Activated CD8-positive, alpha-beta memory T cell treated with anti-CD3 and anti-CD28 coated beads, Interleukin-2, amount 50 U/mL, for 24 hours (primary cell): ENCODE data around the gene PRAC1.

ENCODE experiments used
- DNase-seq: peaks from one replicate; pipeline ENCODE4 v3.0.0-alpha.2; 2020; ENCODE audit errors: extremely low read depth

The PRAC1 gene

GRCh38 chr17:48722201-48722907 is at the start of gene PRAC1:
TSS of gene PRAC1 (minus strand) at chr17:48722518. CDS start at chr17:48722392, 126 bp downstream.
- DNase-seq: no peak

GRCh38 chr17:48770954-48771353 is 48.6 kb upstream of the PRAC1 start:
- DNase-seq: no peak

GRCh38 chr17:48769009-48769675 is 46.8 kb upstream of the PRAC1 start:
- DNase-seq: no peak

- DNase-seq: no peak
Measured at GRCh38 chr17:48767263-48767774, 45.0 kb upstream of the PRAC1 start.

- no peak for DNase-seq
Measured at GRCh38 chr17:48761114-48761513, 38.8 kb upstream of the PRAC1 start.

GRCh38 chr17:48760411-48760810 is 38.1 kb upstream of the PRAC1 start:
- DNase-seq: no peak

GRCh38 chr17:48759288-48759687 is 37.0 kb upstream of the PRAC1 start:
- no peak for DNase-seq

- no peak for DNase-seq
Measured at GRCh38 chr17:48757524-48757961, 35.2 kb upstream of the PRAC1 start.

- DNase-seq: no peak
Measured at GRCh38 chr17:48756830-48757251, 34.5 kb upstream of the PRAC1 start.

GRCh38 chr17:48755356-48755755 is 33.0 kb upstream of the PRAC1 start:
- DNase-seq: no peak

GRCh38 chr17:48754500-48755261 is 32.4 kb upstream of the PRAC1 start:
- no peak for DNase-seq

- DNase-seq: no peak
Measured at GRCh38 chr17:48753794-48754499, 31.6 kb upstream of the PRAC1 start.

- DNase-seq: no peak
Measured at GRCh38 chr17:48752399-48753288, 30.3 kb upstream of the PRAC1 start.

- DNase-seq: no peak
Measured at GRCh38 chr17:48751733-48752398, 29.5 kb upstream of the PRAC1 start.

- DNase-seq: no peak
Measured at GRCh38 chr17:48751172-48751571, 28.9 kb upstream of the PRAC1 start.

- DNase-seq: no peak
Measured at GRCh38 chr17:48749621-48750553, 27.6 kb upstream of the PRAC1 start.

GRCh38 chr17:48748718-48749566 is 26.6 kb upstream of the PRAC1 start:
- no peak for DNase-seq
